ENCODE data around the gene AMBRA1. TPM values are rescaled to one million over a fixed set of nuclear protein-coding genes. Genes with fewer than 3 reads are reported as not detected.
A peak's percentile ranks its signal among the peaks of the same experiment; 100 is the strongest.

Gene AMBRA1
- total RNA-seq, 1 experiment from 2014 or later = 16.1 TPM

DNA sequence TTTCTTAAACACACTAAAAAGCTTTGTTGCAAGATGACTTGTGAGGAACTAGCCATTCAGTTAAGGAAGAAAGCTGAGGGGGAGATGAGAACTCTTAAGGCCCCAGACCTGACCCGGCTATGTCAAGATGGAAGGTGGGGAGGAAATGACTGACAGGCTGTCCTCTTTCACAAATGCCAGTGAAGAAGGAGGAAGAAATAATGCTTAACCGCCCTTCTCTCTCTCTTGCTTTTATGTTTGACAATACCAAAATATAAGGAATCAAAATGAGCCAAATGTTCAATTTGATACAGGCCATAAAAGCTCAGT is 87.4 kb downstream of the AMBRA1 start:
- no peak for DNase-seq (ENCODE audit: low read depth)

- no peak for DNase-seq (ENCODE audit: low read depth)
Observed at GRCh38 chr11:46505741-46506482, 87.9 kb downstream of the AMBRA1 start.

- DNase-seq (ENCODE audit: low read depth) = peak; percentile 20
Observed at GRCh38 chr11:46504817-46505613, 88.8 kb downstream of the AMBRA1 start.

DNA sequence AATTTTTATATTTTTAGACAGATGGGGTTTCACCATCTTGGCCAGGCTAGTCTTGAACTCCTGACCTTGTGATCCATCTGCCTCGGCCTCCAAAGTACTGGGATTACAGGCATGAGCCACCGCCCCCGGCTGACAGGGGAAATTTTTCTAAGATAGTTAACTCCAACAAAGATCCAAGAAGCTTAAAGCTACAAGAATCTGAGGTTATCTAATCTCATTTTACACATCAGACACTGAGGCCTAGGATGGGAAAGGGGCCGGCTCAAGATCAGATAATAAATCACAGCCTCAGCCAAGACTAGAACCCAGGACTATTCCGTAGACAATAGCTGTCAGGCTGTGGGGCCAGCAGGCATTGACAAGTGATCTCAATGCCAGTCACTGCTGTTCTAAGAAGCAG is 94.0 kb downstream of the AMBRA1 start:
- DNase-seq (ENCODE audit: low read depth) = no peak

DNA sequence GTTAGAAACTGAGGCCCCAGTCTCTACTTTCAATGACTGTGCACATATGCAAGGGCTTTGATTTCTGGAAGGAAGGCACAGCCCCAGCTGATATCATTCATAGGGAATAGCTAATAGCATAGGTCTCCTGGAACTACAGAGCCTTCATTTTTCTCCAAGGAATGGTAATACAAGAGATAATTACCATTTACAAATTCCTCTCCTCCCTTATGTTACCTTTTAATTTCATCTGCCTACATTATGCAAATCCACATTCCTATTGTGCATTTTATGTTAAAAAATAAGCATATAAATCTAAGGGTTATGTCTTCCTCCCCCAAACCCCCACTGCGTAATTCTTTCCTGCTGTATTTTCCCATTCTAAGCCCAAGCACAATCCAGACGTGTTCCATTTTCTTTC is 94.9 kb downstream of the AMBRA1 start:
- no peak for DNase-seq (ENCODE audit: low read depth)

- no peak for DNase-seq (ENCODE audit: low read depth)
Observed at GRCh38 chr11:46498179-46498578, 95.6 kb downstream of the AMBRA1 start.

- DNase-seq (ENCODE audit: low read depth) = no peak
Observed at GRCh38 chr11:46497498-46497897, 96.3 kb downstream of the AMBRA1 start.

DNA sequence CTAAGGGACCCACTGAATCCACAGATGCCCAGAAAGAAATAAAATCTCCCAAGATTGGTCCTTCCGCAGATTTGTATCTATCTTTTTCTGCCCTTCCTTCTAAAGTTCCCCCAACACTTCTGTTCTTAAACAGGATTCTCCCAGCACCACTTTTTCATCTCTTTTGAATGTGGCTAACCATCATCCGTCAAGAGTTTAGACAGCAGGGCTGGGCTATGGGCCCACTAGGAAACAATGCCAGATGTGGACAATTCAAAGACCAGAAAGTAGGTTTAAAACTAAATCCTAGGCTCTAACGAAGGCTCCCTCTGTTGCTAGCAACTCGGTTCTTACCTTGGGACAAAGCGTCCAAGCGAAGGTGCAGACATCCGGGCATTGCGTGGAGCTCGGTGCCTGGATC is 100.0 kb downstream of the AMBRA1 start:
- no peak for DNase-seq (ENCODE audit: low read depth)

- DNase-seq (ENCODE audit: low read depth) = no peak
Observed at GRCh38 chr11:46492532-46492931, 101.3 kb downstream of the AMBRA1 start.

DNA sequence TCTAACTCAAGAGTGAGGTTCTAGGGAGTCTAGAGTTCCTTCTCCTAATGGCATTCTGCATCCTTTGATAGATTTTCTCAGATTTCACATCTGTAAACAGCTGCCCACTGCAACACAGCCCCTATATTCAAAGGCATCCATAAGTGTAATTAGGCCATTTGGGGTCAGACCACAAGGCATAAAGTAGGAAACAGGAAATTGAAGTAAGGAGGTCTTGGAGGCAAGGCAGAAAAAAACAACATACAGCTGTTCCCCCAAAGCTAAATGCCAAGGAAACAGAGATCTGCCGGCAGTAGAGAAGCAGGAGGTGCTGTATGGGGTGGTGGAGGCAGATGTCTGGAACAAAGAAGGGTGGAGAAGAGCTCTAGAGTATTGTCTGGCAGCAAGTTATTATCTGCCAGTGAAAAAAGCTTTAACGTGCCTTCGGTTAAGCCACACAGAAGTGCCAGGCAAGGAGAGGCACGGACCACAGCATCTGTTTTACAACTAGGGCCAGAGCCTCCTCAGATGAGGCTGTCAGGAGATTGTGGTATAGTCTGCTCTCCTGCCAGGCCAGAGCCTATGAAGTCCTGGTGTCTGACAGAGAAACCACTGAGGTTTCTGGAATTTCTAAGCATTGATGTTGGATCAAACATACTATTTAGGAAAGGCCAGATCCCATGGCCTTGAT is 102.0 kb downstream of the AMBRA1 start:
- DNase-seq (ENCODE audit: low read depth) = no peak

GRCh38 chr11:46490666-46491065 is 103.2 kb downstream of the AMBRA1 start:
- DNase-seq (ENCODE audit: low read depth) = peak; percentile 9

GRCh38 chr11:46489656-46490560 is 103.9 kb downstream of the AMBRA1 start:
- DNase-seq (ENCODE audit: low read depth) = peak; percentile 30

- DNase-seq (ENCODE audit: low read depth) = no peak
Observed at GRCh38 chr11:46485856-46486443, 107.9 kb downstream of the AMBRA1 start.

- no peak for DNase-seq (ENCODE audit: low read depth)
Observed at GRCh38 chr11:46484101-46484500, 109.7 kb downstream of the AMBRA1 start.

- DNase-seq (ENCODE audit: low read depth) = no peak
Observed at GRCh38 chr11:46480909-46481308, 112.9 kb downstream of the AMBRA1 start.

- DNase-seq (ENCODE audit: low read depth) = no peak
Observed at GRCh38 chr11:46480166-46480726, 113.6 kb downstream of the AMBRA1 start.

DNA sequence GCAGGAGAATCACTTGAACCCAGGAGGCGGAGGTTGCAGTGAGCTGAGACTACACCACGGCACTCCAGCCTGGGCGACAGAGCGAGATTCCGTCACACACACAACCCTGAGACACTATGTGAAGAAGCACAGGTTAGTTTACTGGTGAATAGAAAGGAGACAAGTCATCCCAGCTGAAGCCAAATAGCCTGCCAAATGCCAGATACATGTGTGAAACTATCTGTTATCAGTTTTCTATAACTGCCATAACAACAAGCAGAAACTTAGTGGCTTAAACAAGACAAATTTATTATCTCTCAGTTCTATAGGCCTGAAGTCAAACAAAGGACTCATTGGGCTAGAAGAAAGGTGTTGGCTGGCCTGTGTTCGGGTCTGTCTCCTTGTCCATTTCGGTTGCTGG is 114.2 kb downstream of the AMBRA1 start:
- DNase-seq (ENCODE audit: low read depth) = no peak

DNA sequence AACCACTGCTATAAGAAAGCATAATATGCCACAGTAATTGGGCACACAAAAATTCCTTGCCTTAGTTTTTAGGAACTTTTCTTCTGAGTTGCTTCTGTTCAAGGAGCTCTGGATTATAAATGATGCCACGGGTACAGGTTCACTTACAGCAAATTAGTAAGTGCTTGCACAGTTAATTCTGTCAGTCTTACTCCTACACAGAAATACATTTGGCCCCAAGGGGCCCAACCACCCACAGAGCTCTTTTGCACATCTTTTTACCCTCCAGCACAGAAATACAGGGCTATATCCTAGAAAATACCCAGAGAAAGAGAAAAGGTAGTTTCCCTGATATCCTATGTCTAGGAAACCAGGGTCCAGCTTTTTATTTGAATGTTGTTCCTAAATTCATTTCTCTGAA is 115.6 kb downstream of the AMBRA1 start:
- no peak for DNase-seq (ENCODE audit: low read depth)

GRCh38 chr11:46477136-46477535 is 116.7 kb downstream of the AMBRA1 start:
- DNase-seq (ENCODE audit: low read depth) = no peak

GRCh38 chr11:46475926-46476545 is 117.8 kb downstream of the AMBRA1 start:
- no peak for DNase-seq (ENCODE audit: low read depth)
